HG02798 (cell line): ENCODE results near the gene IRF1.
A peak's percentile ranks its signal among the peaks of the same experiment; 100 is the strongest.

ENCODE experiments used
- ATAC-seq: cut with Tn5 transposase; IDR thresholded peaks from one replicate; pipeline ENCODE4 v1.9.1; 2021; ENCODE audit warnings: mild to moderate bottlenecking; ENCODE audit not compliant: unreplicated experiment, poor library complexity

IRF1 gene

GRCh38 chr5:132475987-132476875 lies 14.3 kb downstream of the IRF1 start:
- no peak for ATAC-seq

- ATAC-seq, result no peak
These were observed 15.1 kb downstream of the IRF1 start for GRCh38 chr5:132475497-132475882.

GRCh38 chr5:132474881-132475496 lies 15.6 kb downstream of the IRF1 start:
- ATAC-seq, result no peak

- no peak for ATAC-seq
These were observed 16.3 kb downstream of the IRF1 start for GRCh38 chr5:132474131-132474723.

GRCh38 chr5:132473668-132474067 lies 16.9 kb downstream of the IRF1 start:
- ATAC-seq, result no peak

GRCh38 chr5:132473019-132473531 lies 17.5 kb downstream of the IRF1 start:
- ATAC-seq, result peak; percentile 76

GRCh38 chr5:132472431-132472830 lies 18.1 kb downstream of the IRF1 start:
- no peak for ATAC-seq

- no peak for ATAC-seq
These were observed 18.6 kb downstream of the IRF1 start for GRCh38 chr5:132471944-132472343.

- ATAC-seq, result no peak
These were observed 19.2 kb downstream of the IRF1 start for GRCh38 chr5:132471151-132471907.

GRCh38 chr5:132470596-132470995 lies 20.0 kb downstream of the IRF1 start:
- no peak for ATAC-seq

- ATAC-seq, result no peak
These were observed 20.6 kb downstream of the IRF1 start for GRCh38 chr5:132470010-132470392.

GRCh38 chr5:132469380-132470009 lies 21.1 kb downstream of the IRF1 start:
- no peak for ATAC-seq

- ATAC-seq, result no peak
These were observed 21.8 kb downstream of the IRF1 start for GRCh38 chr5:132468656-132469379.

- peak; percentile 53 for ATAC-seq
These were observed 23.1 kb downstream of the IRF1 start for GRCh38 chr5:132467287-132467984.

GRCh38 chr5:132466433-132467286 lies 23.9 kb downstream of the IRF1 start:
- ATAC-seq, result peak; percentile 68

- no peak for ATAC-seq
These were observed 25.4 kb downstream of the IRF1 start for GRCh38 chr5:132465059-132465707.

- no peak for ATAC-seq
These were observed 26.2 kb downstream of the IRF1 start for GRCh38 chr5:132464156-132464939.
